Measurements from ENCODE around the gene PLET1.

PLET1 gene

DNA sequence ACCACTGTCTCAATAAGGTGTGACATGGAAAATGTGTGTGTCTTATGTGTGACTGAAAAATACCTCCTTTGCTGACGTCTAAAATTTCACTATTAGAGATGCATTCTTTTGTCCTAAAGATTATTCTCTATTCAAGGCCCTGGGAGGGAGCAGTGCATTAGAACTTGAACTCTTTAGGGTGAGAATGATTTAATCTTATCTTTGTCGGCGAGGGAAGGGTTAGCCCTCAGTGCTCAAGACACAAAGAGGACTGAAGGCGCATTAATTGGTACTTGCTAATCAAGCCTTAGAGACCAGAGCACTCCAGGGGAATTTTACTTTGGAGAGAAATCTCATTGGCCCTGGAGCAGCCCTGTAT, 29.8 kb upstream of the PLET1 start:
- Histone ChIP-seq H3K27ac (ENCODE audit: extremely low read depth, low read depth, low read length) (no peak overlapping the region), H3K9me3 (ENCODE audit: control insufficient read depth, insufficient read depth, low read depth, low read length) (no peaks in the 10 kb centered on the region), H3K36me3 (ENCODE audit: control insufficient read depth in 2 of 2, insufficient read depth in 1 of 2, low read length in 2 of 2) (no peaks in the 10 kb centered on the region), H3K4me3 (ENCODE audit: low read depth, low read length) (peak overlapping the region; percentile 53), H3K4me1 (ENCODE audit: control insufficient read depth, insufficient read depth, low read length) (no peaks in the 10 kb centered on the region; the same call in 1 of the 2 replicates)
- ChIA-PET CTCF (interaction anchor here (2.3 kb wide), 1 partner anchor 265 kb away, joined by 5 read pairs; no protein-coding TSS in a partner anchor), POLR2A (no interaction called here)
- TF ChIP-seq, protein P1, sequence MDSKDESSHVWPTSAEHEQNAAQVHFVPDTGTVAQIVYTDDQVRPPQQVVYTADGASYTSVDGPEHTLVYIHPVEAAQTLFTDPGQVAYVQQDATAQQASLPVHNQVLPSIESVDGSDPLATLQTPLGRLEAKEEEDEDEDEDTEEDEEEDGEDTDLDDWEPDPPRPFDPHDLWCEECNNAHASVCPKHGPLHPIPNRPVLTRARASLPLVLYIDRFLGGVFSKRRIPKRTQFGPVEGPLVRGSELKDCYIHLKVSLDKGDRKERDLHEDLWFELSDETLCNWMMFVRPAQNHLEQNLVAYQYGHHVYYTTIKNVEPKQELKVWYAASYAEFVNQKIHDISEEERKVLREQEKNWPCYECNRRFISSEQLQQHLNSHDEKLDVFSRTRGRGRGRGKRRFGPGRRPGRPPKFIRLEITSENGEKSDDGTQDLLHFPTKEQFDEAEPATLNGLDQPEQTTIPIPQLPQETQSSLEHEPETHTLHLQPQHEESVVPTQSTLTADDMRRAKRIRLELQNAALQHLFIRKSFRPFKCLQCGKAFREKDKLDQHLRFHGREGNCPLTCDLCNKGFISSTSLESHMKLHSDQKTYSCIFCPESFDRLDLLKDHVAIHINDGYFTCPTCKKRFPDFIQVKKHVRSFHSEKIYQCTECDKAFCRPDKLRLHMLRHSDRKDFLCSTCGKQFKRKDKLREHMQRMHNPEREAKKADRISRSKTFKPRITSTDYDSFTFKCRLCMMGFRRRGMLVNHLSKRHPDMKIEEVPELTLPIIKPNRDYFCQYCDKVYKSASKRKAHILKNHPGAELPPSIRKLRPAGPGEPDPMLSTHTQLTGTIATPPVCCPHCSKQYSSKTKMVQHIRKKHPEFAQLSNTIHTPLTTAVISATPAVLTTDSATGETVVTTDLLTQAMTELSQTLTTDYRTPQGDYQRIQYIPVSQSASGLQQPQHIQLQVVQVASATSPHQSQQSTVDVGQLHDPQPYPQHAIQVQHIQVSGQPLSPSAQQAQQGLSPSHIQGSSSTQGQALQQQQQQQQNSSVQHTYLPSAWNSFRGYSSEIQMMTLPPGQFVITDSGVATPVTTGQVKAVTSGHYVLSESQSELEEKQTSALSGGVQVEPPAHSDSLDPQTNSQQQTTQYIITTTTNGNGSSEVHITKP (tag by site-specific recombination; IDR thresholded peaks at IDR 0.05): 0 out of 2 replicates have a peak, but pooled peaks have one; percentile 5
- TF ChIP-seq SP2 (tag by site-specific recombination; IDR thresholded peaks at IDR 0.05) (no peak), ZSCAN30 (tag by site-specific recombination; IDR thresholded peaks at IDR 0.05) (no peak), ZNF639 (tag by site-specific recombination; IDR thresholded peaks at IDR 0.05) (no peak)

- peak overlapping the region; percentile 53 for H3K4me3 ChIP-seq (ENCODE audit: low read depth, low read length)
- ChIA-PET POLR2A (no interaction called here), CTCF (interaction anchor here (0.6 to 12.4 kb wide), 13 partner anchors 10 to 1000 kb away, joined by 3 to 308 read pairs (median 4); partner anchors contain the start of gene PTS)
- H3K27ac ChIP-seq (ENCODE audit: extremely low read depth, low read depth, low read length): no peak overlapping the region
- no peaks in the 10 kb centered on the region for H3K36me3 ChIP-seq (ENCODE audit: control insufficient read depth in 2 of 2, insufficient read depth in 1 of 2, low read length in 2 of 2)
- no peaks in the 10 kb centered on the region; the same call in 1 of the 2 replicates for H3K4me1 ChIP-seq (ENCODE audit: control insufficient read depth, insufficient read depth, low read length)
- no peaks in the 10 kb centered on the region for H3K9me3 ChIP-seq (ENCODE audit: control insufficient read depth, insufficient read depth, low read depth, low read length)
- TF ChIP-seq ZNF660 (tag by site-specific recombination; IDR thresholded peaks at IDR 0.05): peak; percentile 56; the same call in 1 of the 2 replicates
- peak; percentile 28 for TF ChIP-seq ZNF654 (tag by site-specific recombination; IDR thresholded peaks at IDR 0.05; ENCODE audit: low read depth)
- TF ChIP-seq ZNF10 (tag by site-specific recombination; IDR thresholded peaks at IDR 0.05): peak; percentile 62; the same call in 1 of the 2 replicates
- TF ChIP-seq ZBTB8A (tag by site-specific recombination; IDR thresholded peaks at IDR 0.05): peak; percentile 85
- TF ChIP-seq, protein P2, sequence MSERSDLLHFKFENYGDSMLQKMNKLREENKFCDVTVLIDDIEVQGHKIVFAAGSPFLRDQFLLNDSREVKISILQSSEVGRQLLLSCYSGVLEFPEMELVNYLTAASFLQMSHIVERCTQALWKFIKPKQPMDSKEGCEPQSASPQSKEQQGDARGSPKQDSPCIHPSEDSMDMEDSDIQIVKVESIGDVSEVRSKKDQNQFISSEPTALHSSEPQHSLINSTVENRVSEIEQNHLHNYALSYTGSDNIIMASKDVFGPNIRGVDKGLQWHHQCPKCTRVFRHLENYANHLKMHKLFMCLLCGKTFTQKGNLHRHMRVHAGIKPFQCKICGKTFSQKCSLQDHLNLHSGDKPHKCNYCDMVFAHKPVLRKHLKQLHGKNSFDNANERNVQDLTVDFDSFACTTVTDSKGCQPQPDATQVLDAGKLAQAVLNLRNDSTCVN (tag by site-specific recombination; optimal IDR thresholded peaks at IDR 0.05): peak; percentile 41
- no peak for TF ChIP-seq ZIC2 (tag by site-specific recombination; IDR thresholded peaks at IDR 0.05)
- no peak for TF ChIP-seq ZNF121 (tag by site-specific recombination; IDR thresholded peaks at IDR 0.05)
- TF ChIP-seq KLF1 (tag by site-specific recombination; IDR thresholded peaks at IDR 0.05): peak; percentile 55
- no peak for TF ChIP-seq BCL11A (tag by site-specific recombination; IDR thresholded peaks at IDR 0.05; ENCODE audit: low read depth)
- peak; percentile 59 for TF ChIP-seq ZNF335 (tag by site-specific recombination; conservative IDR thresholded peaks at IDR 0.05)
- TF ChIP-seq, protein P3, sequence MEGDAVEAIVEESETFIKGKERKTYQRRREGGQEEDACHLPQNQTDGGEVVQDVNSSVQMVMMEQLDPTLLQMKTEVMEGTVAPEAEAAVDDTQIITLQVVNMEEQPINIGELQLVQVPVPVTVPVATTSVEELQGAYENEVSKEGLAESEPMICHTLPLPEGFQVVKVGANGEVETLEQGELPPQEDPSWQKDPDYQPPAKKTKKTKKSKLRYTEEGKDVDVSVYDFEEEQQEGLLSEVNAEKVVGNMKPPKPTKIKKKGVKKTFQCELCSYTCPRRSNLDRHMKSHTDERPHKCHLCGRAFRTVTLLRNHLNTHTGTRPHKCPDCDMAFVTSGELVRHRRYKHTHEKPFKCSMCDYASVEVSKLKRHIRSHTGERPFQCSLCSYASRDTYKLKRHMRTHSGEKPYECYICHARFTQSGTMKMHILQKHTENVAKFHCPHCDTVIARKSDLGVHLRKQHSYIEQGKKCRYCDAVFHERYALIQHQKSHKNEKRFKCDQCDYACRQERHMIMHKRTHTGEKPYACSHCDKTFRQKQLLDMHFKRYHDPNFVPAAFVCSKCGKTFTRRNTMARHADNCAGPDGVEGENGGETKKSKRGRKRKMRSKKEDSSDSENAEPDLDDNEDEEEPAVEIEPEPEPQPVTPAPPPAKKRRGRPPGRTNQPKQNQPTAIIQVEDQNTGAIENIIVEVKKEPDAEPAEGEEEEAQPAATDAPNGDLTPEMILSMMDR (tag by site-specific recombination; IDR thresholded peaks at IDR 0.05): peak; percentile 66
- TF ChIP-seq GLIS2 (tag by site-specific recombination; IDR thresholded peaks at IDR 0.05): peak; percentile 48; the same call in 1 of the 2 replicates
- TF ChIP-seq ZNF311 (tag by site-specific recombination; IDR thresholded peaks at IDR 0.05; ENCODE audit: borderline replicate concordance): no peak
- TF ChIP-seq TCF7L2 (IDR thresholded peaks at IDR 0.05; ENCODE audit: borderline replicate concordance, low read depth, low read length): no peak
- peak; percentile 61; the same call in 1 of the 2 replicates for TF ChIP-seq ZSCAN30 (tag by site-specific recombination; IDR thresholded peaks at IDR 0.05)
- peak; percentile 45; the same call in 1 of the 2 replicates for TF ChIP-seq GLIS1 (tag by site-specific recombination; IDR thresholded peaks at IDR 0.05)
- peak; percentile 40; the same call in 1 of the 2 replicates for TF ChIP-seq ZNF449 (tag by site-specific recombination; IDR thresholded peaks at IDR 0.05)
- peak; percentile 65 for TF ChIP-seq KLF10 (tag by site-specific recombination; IDR thresholded peaks at IDR 0.05)
- 0 out of 2 replicates have a peak, but pooled peaks have one; percentile 9 for TF ChIP-seq ZNF341 (tag by site-specific recombination; IDR thresholded peaks at IDR 0.05; ENCODE audit: low read depth)
- TF ChIP-seq ZNF350 (tag by site-specific recombination; IDR thresholded peaks at IDR 0.05): no peak
- peak; percentile 88 for TF ChIP-seq KLF9 (tag by site-specific recombination; IDR thresholded peaks at IDR 0.05; ENCODE audit: low read depth)
Measured at GRCh38 chr11:112289588-112290492, 29.2 kb upstream of the PLET1 start.

Data from HEK293 (cell line).